HG03064 (cell line): ENCODE data around the gene KMT2C.
"Not testable (repeated sequence)": the region's sequence is repeated elsewhere in the genome, so short reads cannot be mapped to it uniquely, and the experiment has no call there.

Experiments used
- ATAC-seq: cut with Tn5 transposase; IDR thresholded peaks from one replicate; pipeline ENCODE4 v1.9.1; 2021; ENCODE audit warnings: low read depth; ENCODE audit not compliant: unreplicated experiment

KMT2C gene

DNA sequence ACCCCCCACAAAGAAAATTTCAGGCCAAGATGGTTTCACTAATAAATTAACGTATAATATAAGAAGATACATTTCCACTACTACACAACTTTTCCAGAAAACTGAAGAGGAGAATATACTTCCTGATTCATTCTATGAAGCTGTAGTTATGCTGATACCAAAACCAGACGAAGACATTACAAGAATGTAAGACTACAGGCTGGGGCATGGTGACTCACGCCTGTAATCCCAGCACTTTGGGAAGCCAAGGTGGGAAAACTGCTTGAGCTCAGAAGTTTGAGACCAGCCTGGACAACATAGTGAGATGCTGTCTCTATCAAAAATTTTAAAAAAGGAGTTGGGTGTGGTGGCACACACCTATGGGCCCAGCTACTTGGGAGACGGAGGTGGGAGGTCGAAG lies 201.4 kb downstream of the KMT2C start:
- not testable (repeated sequence) for ATAC-seq

- no peak for ATAC-seq
Measured at GRCh38 chr7:152231089-152231488, 204.7 kb downstream of the KMT2C start.

DNA sequence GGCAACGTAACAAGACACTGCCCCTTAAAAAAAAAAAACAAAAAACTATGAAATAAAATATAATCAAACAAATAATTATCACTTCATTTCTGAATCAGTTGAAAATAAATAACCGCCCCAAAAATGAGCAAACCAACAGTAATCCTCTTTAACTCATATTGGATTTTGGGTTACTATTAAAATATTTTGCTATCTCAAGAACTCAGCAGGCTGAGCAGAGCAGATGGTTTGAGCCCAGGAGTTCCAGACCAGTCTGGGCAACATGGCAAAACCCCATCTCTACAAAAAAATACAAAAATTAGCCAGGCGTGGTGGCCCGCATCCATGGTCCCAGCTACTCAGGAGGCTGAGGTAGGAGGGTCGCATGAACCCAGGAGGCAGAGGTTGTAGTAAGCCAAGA lies 216.2 kb downstream of the KMT2C start:
- ATAC-seq: not testable (repeated sequence)

GRCh38 chr7:152208766-152209165 lies 227.0 kb downstream of the KMT2C start:
- not testable (repeated sequence) for ATAC-seq

DNA sequence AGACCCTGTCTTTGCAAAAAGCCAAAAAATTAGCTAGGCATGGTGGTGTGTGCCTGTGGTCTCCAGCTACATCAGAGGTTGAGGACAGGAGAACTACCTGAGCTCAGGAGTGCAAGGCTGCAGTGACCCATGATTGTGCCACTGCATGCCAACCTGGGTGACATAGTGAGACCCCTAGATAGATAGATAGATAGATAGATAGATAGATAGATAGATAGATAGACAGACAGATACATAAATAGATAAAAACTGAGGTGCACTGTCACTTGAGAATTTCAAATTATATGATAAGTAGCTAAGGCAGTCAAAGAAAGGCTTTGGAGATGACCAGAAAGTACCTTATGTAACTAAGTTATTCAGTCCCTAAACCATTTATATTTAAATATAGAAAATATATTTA lies 231.4 kb downstream of the KMT2C start:
- not testable (repeated sequence) for ATAC-seq

GRCh38 chr7:152203095-152203494 lies 232.7 kb downstream of the KMT2C start:
- no peak for ATAC-seq

GRCh38 chr7:152202056-152202455 lies 233.7 kb downstream of the KMT2C start:
- no peak for ATAC-seq

- no peak for ATAC-seq
Measured at GRCh38 chr7:152200395-152200794, 235.4 kb downstream of the KMT2C start.

DNA sequence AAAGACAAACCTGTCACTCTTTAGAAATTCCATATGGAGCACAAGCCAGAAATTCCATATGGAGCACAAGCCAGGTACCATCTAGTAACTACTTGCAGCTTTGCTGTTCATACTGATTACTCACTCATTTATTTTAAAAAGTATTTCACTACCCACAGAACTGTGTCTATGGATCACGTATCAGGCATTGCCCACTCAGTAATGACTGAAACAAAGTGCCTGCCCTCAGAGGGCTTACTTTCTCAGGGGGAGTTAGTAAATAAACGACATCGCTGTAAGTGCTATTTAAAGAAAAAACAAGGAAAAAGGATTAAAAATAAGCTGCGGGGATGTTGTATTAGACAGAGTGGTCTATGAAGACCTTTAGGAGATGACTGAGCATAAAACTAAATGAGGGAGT lies 239.4 kb downstream of the KMT2C start:
- ATAC-seq: no peak

DNA sequence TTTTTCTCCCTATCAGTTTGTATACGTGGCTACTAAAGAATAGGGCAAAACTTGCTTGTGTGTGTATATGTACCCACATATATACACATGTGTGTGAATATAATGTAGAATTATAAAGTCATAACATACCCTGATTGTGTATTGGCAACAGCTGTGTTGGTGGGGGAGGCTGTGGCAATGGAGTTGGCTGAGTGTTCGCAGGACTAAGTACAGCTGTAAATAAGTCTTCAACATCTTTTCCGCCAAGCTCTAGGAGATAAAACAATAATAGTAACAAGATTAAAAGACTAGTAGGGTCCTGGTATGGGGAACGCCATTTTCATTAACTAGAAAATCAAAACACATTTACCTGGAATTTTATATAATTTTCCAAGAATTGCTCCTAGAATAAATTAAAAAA lies 241.9 kb downstream of the KMT2C start:
- no peak for ATAC-seq

DNA sequence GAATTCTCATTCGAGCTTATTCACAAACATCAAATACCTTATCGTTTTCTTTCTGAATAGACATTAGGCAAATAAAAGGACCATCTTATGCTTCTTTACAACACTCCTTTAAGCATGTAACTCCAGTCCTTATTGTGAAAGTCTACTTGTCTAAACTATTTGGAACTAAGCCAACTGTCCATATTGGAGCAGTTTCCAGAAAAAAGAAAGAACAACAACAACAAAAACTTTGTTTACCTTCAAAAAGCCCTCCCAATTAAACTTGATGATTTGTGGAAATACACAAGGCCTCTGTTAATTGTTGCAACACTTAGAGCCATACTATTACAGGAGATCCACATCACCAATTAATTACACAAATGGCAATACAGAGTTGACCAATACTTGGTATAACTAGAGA lies 246.7 kb downstream of the KMT2C start:
- no peak for ATAC-seq

GRCh38 chr7:152185558-152185957 lies 250.2 kb downstream of the KMT2C start:
- no peak for ATAC-seq

DNA sequence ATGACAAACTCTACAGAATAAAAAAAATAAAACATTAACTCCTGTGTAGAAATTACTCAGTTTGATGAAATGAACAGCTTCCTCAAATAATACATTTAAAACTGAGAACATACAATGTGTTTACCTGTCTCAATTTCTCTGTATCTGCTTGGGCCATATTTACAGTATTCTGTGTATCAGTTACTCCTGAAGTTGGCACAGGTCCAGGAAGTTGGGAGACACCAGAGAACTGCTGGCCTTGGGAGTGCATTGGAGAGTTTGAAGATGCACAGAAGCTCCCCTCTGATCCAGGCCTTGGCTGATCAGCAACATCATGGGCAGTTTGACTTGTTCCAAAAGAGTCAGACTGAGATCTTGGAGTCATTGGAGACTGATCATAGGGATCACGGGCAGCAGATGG lies 255.2 kb downstream of the KMT2C start:
- no peak for ATAC-seq

- ATAC-seq: no peak
Measured at GRCh38 chr7:152180048-152180447, 255.8 kb downstream of the KMT2C start.

GRCh38 chr7:152178405-152179058 lies 257.3 kb downstream of the KMT2C start:
- ATAC-seq: no peak

DNA sequence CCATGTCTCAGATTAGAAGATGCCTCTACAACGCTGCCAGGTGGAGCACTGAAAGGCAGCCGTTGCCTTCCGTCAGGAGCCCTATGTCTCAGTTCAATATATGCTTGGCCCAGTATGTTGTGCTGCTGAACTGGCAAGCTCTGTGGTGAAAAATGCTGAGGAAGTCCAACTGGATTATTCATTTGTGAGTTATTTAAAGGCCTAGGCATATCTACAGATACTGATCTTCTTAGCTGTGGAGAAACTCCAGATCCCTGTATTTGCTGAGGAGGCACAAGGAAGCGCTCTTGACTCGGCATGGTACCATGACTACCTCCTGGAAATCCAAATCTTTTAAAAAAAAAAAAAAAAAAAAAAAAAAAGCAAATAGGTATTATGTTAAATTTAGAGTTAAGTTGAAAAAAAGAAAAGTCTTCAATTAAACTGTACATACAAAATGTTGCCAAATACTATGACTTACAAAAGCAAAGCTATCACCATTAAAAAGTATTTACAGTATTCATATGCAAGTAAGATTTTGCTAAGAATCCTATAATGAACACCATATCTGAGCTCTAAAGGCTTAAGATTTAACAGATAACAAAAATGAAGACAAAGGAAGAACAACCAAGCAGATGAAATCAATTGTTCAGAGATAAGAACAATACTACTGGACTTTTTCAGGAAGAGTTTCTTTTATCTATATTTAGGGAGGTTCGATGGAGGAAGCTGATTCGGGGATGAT lies 258.0 kb downstream of the KMT2C start:
- ATAC-seq: no peak

GRCh38 chr7:152176797-152177196 lies 259.0 kb downstream of the KMT2C start:
- peak; percentile 83 for ATAC-seq

DNA sequence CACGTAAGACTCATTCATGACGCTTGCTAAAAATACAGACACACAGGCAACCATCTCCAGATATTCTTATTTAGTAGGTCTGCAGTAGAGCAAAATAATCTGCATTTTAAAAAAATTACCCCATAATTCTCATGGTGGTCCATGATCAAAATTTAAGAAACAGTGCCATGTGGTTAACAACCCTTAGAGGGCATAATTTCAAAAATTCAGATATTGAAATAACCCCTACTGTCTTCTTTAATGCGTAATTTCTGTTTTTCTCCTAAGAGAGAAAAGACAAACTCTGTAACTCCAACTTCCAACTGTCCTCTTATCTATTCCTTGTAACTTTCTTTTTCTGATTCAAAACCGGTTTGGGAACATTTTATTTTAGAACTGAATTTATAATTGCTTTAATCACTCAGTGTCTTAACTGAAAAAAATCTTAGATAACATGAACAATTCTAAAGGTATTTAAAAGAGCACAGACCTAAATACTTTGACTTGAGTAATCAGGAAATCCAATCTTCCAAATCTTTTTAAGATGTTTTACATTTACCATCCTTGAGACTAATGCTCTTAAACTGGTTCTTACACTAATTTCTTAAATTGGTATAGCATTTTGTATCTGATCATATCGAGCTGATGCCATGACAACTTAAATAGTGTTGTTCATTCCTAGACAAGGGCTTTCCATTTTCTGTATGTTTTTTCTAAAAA lies 262.3 kb downstream of the KMT2C start:
- ATAC-seq: no peak

- no peak for ATAC-seq
Measured at GRCh38 chr7:152162287-152162686, 273.5 kb downstream of the KMT2C start.

DNA sequence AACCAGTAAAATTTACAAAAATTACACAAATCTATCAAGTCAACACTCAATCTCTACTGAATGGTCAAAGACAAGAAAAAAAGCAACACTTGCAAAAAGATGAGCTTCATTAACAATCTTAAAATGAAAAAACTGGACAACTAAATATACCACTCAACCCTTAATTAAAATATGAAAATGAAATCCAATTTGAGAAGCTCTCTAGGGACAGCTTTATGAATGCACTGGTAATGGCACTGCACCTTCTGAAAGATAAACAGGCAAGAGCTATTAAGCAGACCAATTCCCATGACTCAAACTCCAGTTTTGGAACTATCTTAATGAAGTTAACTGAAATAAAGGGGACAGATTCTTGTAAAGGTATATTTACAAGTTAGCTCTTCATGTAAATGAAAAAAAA lies 274.6 kb downstream of the KMT2C start:
- no peak for ATAC-seq

DNA sequence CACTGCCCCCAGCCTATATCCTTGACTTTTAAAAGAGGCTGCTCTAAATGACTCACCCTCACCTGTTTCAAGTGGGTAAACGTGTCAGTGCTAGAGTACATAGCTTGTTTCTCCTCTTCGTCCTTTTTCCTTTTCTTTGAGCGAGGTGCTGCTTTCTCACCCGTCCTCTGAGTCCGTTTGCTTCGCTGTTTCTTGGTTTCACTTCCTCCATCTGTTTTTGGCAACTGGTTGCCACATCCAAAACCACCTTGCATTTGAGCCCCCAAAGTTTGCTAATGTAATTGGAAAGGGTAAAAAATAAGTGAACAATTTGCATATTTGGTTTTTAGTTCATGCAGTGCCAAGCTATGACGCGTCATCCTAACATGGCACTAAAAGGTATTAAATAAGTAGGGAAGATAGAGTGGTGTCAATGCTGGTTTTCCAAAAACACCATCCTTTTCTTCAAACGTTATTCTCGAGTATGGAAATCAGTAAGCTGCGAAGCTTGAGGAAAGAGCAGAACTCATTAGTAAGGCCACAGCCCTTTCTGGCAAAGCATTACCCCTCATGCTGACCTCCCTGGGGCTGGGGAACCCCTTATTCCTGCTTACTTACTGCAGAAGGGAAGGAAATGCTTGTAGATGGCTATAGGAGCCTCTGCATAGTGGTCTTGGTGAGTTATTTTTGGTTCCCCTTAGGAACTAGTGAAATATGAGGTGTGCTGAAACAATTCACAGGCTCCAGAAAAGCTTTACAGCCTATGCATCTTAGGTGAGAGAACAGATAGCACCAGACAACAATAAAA lies 276.8 kb downstream of the KMT2C start:
- ATAC-seq: peak; percentile 84
